HL-60 (cell line): ENCODE measurements around the gene TULP4.

Experiments
- DNase-seq, 2 experiments: peaks; one replicate each; pipeline ENCODE4 v3.0.0-alpha.2; 2010 to 2020; ENCODE audit warnings: low read depth in 1 of 2, low spot score in 1 of 2
- H3K27ac ChIP-seq: fragments of 250-450 bp; sonication (Bioruptor Pico); replicated peaks from 2 replicates; pipeline ENCODE4 v1.5.1; 2020; ENCODE audit warnings: mild to moderate bottlenecking, moderate library complexity
- H3K27me3 ChIP-seq: fragments of 250-450 bp; sonication (Bioruptor Pico); 2 replicates; pipeline ENCODE4 v1.5.1; 2021; ENCODE audit warnings: mild to moderate bottlenecking, moderate library complexity; ENCODE audit not compliant: insufficient read depth, poor library complexity, severe bottlenecking
- H3K4me3 ChIP-seq: replicated peaks from 2 replicates; pipeline ENCODE4 v1.5.1; 2011; ENCODE audit warnings: mild to moderate bottlenecking, control low read depth, low read length; ENCODE audit not compliant: insufficient read depth
- GABPA ChIP-seq: IDR thresholded peaks from 2 replicates; pipeline ENCODE4 v1.6.1; 2012; ENCODE audit warnings: low read depth
- POLR2AphosphoS5 ChIP-seq: IDR thresholded peaks from 2 replicates; pipeline ENCODE4 v1.6.1; 2012; ENCODE audit warnings: low read depth
- REST ChIP-seq: IDR thresholded peaks from 2 replicates; pipeline ENCODE4 v1.6.1; 2012; ENCODE audit warnings: low read depth; ENCODE audit not compliant: insufficient replicate concordance
- SPI1 ChIP-seq: IDR thresholded peaks from 2 replicates; pipeline ENCODE4 v1.6.1; 2012; ENCODE audit warnings: low read depth, mild to moderate bottlenecking, borderline replicate concordance
- TF ChIP-seq, protein P1 (sequence below): IDR thresholded peaks from one replicate; pipeline ENCODE4 v1.5.1; 2011; ENCODE audit warnings: low read length, control low read depth, inconsistent platforms; ENCODE audit not compliant: insufficient read depth

The TULP4 gene

DNA sequence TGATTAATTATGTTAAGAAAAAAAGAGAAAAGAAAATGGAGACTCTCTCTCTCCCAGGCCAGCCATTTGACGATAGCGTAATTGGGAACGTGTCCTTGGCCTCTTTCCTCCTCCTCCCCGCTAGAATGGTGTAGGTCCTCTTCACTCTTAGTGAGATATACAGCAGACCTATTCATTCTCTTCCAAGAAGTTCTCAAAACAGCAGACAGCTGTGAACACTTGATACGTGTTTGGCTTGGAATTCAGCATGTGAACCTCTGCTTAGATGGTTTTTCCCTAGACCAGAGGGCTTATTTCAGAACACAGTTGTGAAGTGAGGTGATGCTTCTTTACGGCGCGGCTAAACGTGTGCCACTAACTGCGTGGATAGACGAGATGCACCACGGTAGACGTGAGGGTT is 32.6 kb upstream of the TULP4 start:
- no peak overlapping the region for H3K4me3 ChIP-seq
- no peak for DNase-seq
- no peaks in the 10 kb centered on the region for H3K27me3 ChIP-seq
- no peak overlapping the region for H3K27ac ChIP-seq
- TF ChIP-seq GABPA: no peak
- TF ChIP-seq, protein P1, sequence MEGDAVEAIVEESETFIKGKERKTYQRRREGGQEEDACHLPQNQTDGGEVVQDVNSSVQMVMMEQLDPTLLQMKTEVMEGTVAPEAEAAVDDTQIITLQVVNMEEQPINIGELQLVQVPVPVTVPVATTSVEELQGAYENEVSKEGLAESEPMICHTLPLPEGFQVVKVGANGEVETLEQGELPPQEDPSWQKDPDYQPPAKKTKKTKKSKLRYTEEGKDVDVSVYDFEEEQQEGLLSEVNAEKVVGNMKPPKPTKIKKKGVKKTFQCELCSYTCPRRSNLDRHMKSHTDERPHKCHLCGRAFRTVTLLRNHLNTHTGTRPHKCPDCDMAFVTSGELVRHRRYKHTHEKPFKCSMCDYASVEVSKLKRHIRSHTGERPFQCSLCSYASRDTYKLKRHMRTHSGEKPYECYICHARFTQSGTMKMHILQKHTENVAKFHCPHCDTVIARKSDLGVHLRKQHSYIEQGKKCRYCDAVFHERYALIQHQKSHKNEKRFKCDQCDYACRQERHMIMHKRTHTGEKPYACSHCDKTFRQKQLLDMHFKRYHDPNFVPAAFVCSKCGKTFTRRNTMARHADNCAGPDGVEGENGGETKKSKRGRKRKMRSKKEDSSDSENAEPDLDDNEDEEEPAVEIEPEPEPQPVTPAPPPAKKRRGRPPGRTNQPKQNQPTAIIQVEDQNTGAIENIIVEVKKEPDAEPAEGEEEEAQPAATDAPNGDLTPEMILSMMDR: no peak
- no peak for TF ChIP-seq SPI1
- TF ChIP-seq REST: no peak
- TF ChIP-seq POLR2AphosphoS5: no peak

DNA sequence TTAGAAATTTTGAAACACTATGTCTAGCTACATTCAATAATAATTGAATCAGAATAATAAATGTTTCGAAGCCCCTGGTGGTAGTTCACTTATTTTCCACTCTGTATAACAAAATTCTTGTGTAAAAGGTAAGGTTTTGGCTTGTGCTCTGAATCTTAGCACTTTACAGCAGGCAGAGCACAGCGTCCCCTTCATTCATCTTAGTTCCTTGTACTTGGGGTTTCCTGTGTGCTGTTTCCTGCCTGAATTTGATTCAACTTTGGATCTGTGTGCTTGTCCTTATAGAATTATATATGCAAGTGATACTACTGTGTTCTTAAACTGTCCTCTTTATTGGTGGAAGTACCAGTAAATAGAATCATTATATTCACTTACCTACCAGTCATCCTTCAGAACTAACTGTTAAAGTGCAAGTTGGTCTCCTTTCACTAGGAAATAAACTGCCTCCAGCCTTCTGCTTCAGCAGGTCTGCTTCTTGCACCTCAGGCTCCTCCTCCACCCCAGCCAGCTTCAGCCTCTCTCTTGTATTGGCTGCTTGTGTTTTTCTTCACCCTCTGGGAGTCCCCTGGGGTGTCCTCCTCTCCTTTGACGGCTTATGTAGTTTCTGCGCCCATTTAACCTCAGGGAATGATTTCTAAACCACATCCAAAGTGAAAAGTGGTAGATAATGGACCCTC is 28.8 kb upstream of the TULP4 start:
- no peak for DNase-seq
- no peaks in the 10 kb centered on the region for H3K27me3 ChIP-seq
- H3K4me3 ChIP-seq: no peak overlapping the region
- TF ChIP-seq POLR2AphosphoS5: no peak
- TF ChIP-seq SPI1: no peak
- no peak for TF ChIP-seq GABPA
- no peak for TF ChIP-seq REST
- TF ChIP-seq, protein P1: no peak
- H3K27ac ChIP-seq: no peak overlapping the region

DNA sequence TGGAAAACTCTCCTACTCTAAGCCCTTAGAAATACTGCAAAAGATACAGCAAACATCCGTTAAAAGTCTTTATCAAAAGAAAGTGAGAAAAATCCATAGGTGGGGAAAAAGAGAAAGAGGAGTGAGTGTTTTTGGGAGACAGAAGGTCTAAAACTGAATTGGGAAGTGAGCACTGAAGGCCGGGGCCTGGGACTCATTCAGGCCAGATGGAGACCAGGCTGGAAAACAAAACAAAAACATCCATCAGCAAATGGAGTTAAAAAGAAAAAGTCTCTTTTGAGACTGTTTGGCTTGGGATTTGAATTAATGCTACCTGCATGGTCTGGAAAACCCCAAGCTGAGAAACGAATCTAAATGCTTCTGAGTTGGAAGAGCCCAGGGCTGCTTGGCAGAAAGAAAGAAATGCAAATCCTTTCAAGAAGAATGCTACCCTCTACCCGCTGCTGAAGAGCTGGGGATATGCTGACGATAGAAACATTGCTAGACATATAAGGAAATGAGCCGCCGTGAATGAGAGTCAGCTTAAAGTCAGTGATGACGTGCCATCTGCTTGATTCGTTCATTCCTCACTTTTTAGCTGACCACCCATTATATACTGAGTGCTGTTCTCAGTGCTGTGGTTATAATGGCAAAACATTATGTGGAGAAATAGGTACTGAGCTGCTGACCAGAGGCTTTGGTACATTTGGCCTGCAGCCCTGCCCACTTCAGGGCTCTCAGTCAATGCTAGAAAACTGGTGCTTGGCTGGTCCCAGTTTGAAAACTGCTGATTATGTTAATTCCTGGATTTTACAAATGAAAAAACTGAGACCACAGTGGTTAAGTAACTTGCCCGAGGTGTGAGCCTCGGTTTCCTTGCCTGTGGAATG is 28.0 kb upstream of the TULP4 start:
- no peaks in the 10 kb centered on the region for H3K27me3 ChIP-seq

More for the DNA sequence above, 28.0 kb upstream of the TULP4 start:
- no peak overlapping the region for H3K4me3 ChIP-seq
- DNase-seq: no peak
- H3K27ac ChIP-seq: no peak overlapping the region
- TF ChIP-seq GABPA (no peak), POLR2AphosphoS5 (no peak), REST (no peak), SPI1 (no peak)
- TF ChIP-seq, protein P1: no peak
